ENCODE data around the gene PTPN23.

- no peak for TF ChIP-seq POLR2A (IDR thresholded peaks at IDR 0.05)
- TF ChIP-seq CTCF (IDR thresholded peaks at IDR 0.05 in 8 of 11, conservative IDR thresholded peaks at IDR 0.05 in 3 of 11): no peak
- no peak for TF ChIP-seq POLR2AphosphoS5 (IDR thresholded peaks at IDR 0.05)
Observed at GRCh38 chr3:47425959-47426358, 45.1 kb downstream of the PTPN23 start.

Data from spleen (tissue), 7 donors.